ENCODE results near the gene FMOD. TPM values are rescaled to one million over a fixed set of nuclear protein-coding genes. Genes with fewer than 3 reads are reported as not detected.

Gene FMOD
- total and polyA plus RNA-seq, 8 donors, result 36.6 to 97.6 (median 71.8) TPM

DNA sequence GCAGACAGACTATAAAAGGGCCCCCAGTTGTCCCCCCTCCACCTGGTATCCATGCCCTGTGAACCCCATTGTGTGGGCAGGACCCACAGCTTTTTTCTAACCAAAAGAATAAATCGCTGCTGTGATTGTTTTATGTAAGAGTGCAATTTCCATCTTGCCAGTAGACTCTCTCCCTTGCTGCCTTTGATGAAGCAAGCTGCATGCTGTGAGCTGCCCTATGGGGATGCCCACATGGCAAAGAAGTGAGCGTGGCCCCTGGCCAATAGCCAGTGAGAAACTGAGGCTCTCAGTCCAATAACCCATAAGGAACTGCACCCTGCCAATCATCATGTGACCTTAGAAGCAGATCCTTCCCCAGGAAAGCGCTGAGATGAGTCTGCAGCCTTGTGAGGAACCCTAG lies 37.8 kb upstream of the FMOD start:
- Histone ChIP-seq H3K36me3 (no peaks in the 10 kb centered on the region), H3K9me3 (no peaks in the 10 kb centered on the region), H3K27me3 (peaks cover 0 to 13% of the 10 kb centered on the region in 2 donors), H3K4me3 (no peak overlapping the region), H3K27ac (no peak overlapping the region), H3K4me1 (no peaks in the 10 kb centered on the region)
- intact Hi-C loops (cut with DNase I), result no loop called here
- TF ChIP-seq, protein P1, sequence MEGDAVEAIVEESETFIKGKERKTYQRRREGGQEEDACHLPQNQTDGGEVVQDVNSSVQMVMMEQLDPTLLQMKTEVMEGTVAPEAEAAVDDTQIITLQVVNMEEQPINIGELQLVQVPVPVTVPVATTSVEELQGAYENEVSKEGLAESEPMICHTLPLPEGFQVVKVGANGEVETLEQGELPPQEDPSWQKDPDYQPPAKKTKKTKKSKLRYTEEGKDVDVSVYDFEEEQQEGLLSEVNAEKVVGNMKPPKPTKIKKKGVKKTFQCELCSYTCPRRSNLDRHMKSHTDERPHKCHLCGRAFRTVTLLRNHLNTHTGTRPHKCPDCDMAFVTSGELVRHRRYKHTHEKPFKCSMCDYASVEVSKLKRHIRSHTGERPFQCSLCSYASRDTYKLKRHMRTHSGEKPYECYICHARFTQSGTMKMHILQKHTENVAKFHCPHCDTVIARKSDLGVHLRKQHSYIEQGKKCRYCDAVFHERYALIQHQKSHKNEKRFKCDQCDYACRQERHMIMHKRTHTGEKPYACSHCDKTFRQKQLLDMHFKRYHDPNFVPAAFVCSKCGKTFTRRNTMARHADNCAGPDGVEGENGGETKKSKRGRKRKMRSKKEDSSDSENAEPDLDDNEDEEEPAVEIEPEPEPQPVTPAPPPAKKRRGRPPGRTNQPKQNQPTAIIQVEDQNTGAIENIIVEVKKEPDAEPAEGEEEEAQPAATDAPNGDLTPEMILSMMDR (IDR thresholded peaks at IDR 0.05), result no peak
- ATAC-seq (no peak), DNase-seq (no peak)

DNA sequence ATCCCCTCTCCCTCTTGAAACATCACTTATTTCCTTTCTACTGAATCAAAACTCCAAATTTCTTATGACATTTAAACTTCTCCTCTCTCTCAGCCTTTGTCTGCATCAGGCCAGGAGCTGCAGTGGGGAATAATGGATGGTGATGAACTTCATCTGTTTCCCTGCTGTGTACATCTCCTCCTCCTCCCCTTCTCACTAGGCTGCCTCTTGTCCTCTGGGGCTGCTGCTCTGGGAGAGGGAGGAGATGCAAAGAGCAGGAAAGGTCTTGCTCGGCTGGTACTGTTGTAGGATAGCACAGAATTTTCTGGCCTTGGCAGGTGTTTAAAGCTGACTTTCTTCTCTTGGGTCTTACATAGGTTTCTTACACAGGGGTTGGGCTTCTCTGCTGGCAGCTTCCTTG lies 31.1 kb upstream of the FMOD start:
- ATAC-seq (no peak), DNase-seq (no peak)
- intact Hi-C loops (cut with DNase I), result no loop called here
- TF ChIP-seq, protein P1 (IDR thresholded peaks at IDR 0.05), result no peak
- no peaks in the 10 kb centered on the region for H3K36me3 ChIP-seq
- H3K27ac ChIP-seq, result no peak overlapping the region
- H3K4me3 ChIP-seq, result no peak overlapping the region
- no peaks in the 10 kb centered on the region for H3K27me3 ChIP-seq
- peaks cover 0 to 19% of the 10 kb centered on the region in 2 donors for H3K4me1 ChIP-seq
- H3K9me3 ChIP-seq, result no peaks in the 10 kb centered on the region

GRCh38 chr1:203381151-203381751 lies 30.3 kb upstream of the FMOD start:
- intact Hi-C loops (cut with DNase I), result no loop called here
- H3K27ac ChIP-seq, result no peak overlapping the region
- DNase-seq, result no peak
- H3K36me3 ChIP-seq, result no peaks in the 10 kb centered on the region
- ATAC-seq, result peak; percentile 41
- no peaks in the 10 kb centered on the region for H3K9me3 ChIP-seq
- H3K4me1 ChIP-seq, result peaks cover 0 to 19% of the 10 kb centered on the region in 2 donors
- H3K4me3 ChIP-seq, result no peak overlapping the region
- TF ChIP-seq, protein P1 (IDR thresholded peaks at IDR 0.05), result no peak
- H3K27me3 ChIP-seq, result no peaks in the 10 kb centered on the region

DNA sequence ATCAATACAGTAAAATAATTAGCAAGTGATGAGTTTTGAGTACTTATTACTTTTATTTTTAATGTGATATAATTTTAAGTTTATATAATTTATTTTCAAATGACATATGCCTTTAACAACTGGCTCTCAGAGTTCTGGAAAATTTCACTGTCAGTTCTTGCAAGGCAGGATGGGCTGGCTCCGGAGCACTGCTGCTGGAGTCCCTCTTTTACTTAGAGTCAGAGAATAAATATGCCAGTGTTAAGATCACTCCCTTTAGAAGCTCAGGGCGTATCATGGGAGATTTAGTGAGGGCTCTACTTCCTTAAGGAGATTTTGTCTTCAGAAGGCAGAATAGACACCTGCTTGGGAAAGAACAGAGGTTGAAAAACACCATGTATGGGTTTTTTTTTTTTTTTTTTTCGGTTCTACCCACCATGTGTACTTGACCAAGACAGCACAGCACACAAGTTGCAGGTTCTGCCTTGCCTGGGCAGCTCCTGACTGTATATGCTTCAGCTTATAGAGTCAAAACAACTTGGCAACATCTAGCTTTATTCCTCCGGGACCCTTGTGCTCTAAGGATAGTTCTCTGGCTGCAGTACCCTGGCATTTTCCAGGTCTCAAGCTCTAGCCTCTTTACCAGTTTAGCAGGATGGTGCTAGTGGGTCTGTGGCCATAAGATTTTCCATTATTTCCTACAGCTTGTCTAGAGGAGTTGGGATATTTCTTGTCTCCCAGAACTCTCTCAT lies 29.7 kb upstream of the FMOD start:
- Histone ChIP-seq H3K4me1 (peaks cover 0 to 19% of the 10 kb centered on the region in 2 donors), H3K27me3 (no peaks in the 10 kb centered on the region)
- intact Hi-C loops (cut with DNase I), result no loop called here

DNA sequence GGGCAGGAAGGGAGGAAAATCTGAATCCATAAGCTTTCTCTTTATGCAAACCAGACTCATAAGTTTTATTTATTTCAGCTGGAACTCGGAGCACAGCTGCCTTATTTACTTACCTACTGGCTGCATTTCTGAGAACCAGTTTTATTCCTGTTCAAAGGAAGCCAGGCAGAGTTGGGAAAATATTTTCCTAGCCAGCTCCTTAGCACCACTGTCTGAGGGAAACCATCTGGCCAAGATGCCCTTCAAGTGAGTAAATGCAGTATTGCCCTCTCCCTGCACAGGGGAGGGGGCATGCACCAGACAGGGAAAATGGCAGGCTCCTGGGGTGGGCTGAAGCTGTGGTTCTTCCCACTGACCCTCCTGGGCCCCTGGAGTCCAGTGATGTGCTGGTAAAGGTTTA lies 28.9 kb upstream of the FMOD start:
- no peaks in the 10 kb centered on the region for H3K27me3 ChIP-seq
- no peak for DNase-seq
- H3K36me3 ChIP-seq, result no peaks in the 10 kb centered on the region
- ATAC-seq, result no peak
- intact Hi-C loops (cut with DNase I), result no loop called here
- H3K4me3 ChIP-seq, result no peak overlapping the region
- H3K9me3 ChIP-seq, result no peaks in the 10 kb centered on the region
- H3K27ac ChIP-seq, result no peak overlapping the region
- TF ChIP-seq, protein P1 (IDR thresholded peaks at IDR 0.05), result no peak
- peaks cover 0 to 19% of the 10 kb centered on the region in 2 donors for H3K4me1 ChIP-seq

More for the DNA sequence above, 29.7 kb upstream of the FMOD start:
- DNase-seq (no peak), ATAC-seq (no peak)
- Histone ChIP-seq H3K36me3 (no peaks in the 10 kb centered on the region), H3K4me3 (no peak overlapping the region), H3K9me3 (no peaks in the 10 kb centered on the region), H3K27ac (no peak overlapping the region)
- TF ChIP-seq, protein P1 (IDR thresholded peaks at IDR 0.05), result no peak
